Stimulated activated CD8-positive, alpha-beta memory T cell treated with anti-CD3 and anti-CD28 coated beads, Interleukin-15, amount 100 ng/mL, for 24 hours (primary cell): ENCODE results near the gene KMT5C.

Experiments
- DNase-seq: peaks from one replicate; pipeline ENCODE4 v3.0.0-alpha.2; 2020; ENCODE audit warnings: low read depth

The KMT5C gene

DNA sequence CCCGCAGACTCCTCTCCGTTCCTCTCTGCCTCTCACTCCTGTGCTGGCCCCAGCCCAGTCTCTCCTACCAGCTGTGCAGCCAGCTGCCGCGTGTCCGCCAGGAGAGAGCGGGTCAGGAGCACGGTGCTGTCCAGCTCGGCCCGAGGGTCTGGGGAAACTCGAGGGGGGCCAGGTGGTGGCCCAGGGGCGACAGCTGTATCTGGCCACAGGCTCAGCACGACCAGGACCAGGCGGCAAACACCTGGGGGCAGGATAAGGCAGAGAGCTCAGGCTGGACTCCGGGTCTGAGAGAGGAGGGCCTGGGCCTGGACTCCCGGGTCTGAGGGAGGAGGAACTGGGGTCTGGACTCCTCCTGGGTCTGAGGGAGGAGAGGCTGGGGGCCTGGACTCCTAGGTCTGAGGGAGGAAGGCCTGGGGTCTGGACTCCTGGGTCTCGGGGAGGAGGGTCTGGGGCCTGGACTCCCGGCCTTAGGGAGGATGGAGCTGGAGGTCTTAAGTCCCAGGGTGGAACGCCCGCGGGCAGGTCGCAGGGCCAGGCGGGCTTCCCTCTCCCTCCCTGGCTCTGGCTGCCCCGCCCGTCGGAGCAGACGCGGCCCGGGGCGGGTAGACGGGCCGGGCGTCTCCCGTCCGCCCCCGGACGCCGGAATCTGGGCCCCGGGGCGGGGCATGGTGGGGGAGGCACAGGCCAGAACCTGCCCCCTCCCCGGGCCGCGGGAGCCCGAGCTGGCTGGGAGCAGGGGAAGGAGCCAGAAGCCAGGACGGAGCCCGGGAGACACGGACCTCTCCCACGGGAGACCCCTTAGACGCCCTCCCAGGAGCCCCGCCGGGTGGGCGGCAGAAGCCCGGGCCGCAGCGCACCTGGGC is 29.3 kb downstream of the KMT5C start:
- no peak for DNase-seq

DNA sequence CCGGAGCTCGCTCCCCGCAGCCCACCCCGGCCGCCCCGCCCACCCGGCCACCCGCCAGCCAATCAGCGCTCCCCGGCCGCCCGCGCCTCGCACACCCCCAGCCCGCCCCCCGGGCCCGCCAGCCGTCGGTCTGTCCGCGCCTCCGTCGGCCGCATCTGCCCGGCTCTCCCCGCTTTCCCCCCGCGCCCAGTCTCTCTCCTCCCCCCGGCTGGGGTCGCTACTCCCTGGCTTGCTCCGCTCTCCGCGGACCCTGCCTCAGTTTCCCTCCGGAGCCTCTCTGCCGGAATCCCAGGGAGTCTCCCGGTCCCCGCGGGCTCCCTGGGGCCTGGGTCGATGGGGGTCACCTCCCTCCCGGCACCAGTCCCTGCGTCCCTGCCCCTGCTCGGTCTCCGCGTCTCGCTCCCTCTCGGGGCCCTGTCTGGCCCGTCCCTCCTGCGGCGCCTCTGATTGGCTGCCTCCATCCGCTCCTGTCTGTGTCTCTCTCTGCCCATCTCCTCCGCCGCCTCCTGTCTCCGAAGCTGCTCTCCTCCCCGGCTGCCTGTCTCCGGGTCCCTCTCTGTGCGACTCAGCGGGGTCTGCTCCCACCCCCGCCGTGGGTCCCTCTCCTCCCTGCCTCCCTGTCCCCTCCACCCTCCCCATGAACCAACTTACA is 30.1 kb downstream of the KMT5C start:
- DNase-seq = no peak

DNA sequence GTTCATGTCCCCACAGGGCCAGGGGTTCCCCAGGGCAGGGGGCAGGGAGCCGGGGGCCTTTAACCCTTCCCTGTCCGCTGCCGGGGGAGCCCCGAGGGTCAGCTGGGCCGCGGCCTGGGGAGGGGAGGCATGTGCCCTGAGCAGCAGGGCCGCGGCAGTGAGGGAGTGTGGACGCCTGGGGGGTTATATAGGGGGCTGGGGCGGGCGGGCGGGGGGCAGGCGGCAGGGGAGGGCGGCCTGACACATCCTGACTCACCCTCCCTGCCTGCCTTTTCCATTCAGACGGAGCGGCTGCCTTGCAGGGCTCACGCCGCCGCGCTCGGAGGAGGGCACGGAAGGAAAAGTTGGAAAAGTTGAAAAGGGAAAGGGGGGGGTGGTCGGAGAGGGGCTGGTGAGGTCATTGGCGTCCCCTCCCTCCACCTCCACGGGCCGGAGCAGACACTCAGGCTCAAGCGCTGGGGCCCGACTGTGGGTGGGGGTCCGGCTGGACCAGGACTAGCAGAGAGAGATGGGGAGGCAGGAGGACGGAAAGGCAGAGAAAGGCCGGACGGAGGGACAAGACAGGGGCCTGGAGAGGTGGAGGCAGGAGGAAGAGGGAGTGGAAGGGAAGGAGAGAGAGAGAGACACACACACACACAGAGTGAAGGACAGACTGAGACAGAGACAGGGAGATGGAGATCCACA is 30.8 kb downstream of the KMT5C start, which contains the start of gene IL11:
IL11 (minus strand) TSS at position 159 of the 684 bp plus-strand sequence; CDS start at position 6, 153 bp downstream.
- DNase-seq = no peak

DNA sequence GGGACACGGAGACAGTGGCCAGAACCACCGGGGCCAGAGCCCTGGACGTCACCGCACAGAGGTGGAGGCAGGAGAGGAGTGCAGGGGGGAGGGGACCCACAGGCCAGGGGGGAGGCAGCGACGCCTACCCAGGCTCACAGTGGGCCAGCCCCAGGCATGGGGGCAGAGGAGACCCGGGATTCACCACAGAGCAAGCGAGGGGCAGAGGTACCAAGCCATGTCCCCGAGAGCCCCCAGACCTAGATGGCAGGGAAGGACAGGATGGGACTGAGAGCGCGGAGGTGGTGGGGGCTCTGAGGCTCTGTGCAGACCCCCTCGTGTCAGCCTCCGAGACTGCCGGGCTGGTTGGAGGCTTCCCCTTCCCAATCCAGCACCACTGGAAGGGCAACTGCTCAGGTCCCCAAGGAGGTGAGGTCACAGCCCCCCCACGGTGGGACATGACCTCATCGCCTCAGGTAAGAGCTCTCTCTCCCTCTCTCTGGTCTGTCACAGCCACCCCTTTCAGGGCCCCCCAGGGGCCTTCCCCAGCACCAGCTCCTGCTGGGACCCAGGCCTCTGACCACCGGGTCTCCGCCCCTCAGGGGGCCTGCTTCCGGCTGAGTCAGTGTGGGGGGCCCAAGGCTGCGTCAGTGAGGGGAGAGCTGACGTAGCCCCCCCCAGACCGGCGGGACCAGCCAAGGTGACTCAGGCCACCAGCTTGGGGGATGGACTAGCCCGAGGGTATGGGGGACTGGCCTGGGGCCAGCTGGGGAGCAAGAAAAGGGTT is 32.8 kb downstream of the KMT5C start:
- no peak for DNase-seq

DNA sequence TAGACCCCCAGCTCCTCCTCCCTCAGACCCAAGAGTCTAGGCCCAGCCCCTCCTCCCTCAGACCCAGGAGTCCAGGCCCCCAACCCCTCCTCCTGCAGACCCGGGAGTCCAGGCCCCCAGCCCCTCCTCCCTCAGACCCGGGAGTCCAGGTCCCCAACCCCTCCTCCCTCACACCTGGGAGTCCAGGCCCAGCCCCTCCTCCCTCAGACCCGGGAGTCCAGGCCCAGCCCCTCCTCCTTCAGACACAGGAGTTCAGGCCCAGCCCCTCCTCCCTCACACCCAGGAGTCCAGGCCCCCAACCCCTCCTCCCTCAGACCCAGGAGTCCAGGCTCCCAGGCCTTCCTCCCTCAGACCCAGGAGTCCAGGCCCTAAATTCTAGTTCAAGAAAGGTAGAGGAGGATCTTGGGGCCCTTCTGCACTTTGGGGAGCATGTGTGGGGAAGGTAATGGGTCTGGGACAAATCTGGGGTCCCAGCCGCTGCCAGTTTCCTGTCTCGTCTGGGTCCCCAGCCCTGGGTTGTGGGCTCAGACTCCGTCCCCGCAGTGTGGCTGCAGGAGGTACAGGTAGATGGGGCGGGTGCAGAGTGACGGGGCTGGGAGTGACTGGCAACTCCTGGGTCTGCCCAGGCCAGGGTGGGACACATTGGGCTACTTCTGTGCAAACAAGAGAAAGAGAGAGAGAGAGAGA is 33.8 kb downstream of the KMT5C start:
- DNase-seq = no peak

DNA sequence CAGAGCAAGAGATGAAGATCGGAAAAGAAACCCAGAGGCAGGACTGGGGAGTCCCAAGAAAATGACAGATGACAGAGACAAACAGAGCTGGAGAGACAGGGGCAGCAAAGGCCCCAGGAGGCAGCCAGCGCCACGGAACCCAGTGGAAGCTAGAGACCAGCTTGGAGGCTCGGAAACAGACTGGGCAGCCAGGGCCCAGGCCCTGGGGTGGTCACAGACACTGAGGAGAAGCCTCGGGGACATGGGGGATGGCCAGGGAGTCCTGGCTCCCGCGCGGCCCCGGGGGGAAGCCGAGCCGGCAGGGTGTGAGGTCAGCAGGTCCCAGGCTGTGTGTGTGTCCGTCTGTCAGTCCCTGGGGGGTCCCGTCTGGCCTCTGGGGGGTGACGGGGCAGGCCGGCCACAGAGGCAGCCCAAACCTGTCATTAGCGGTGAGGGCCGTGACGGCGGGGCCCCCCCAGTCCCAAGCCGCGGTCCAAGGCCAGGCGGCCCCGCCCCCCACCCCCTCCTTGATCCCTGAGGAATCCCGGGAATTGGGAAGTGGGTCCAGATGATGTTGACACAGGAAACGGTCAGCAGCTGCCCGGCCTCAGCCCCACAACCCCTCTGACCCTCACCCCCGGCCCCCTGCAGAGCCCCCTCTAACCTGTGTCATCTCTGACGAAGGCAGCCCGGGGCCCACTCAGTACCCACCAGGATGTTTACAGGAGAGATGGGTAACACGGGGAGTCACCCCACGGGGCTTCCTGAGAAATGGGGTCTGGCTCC is 34.5 kb downstream of the KMT5C start:
- no peak for DNase-seq

DNA sequence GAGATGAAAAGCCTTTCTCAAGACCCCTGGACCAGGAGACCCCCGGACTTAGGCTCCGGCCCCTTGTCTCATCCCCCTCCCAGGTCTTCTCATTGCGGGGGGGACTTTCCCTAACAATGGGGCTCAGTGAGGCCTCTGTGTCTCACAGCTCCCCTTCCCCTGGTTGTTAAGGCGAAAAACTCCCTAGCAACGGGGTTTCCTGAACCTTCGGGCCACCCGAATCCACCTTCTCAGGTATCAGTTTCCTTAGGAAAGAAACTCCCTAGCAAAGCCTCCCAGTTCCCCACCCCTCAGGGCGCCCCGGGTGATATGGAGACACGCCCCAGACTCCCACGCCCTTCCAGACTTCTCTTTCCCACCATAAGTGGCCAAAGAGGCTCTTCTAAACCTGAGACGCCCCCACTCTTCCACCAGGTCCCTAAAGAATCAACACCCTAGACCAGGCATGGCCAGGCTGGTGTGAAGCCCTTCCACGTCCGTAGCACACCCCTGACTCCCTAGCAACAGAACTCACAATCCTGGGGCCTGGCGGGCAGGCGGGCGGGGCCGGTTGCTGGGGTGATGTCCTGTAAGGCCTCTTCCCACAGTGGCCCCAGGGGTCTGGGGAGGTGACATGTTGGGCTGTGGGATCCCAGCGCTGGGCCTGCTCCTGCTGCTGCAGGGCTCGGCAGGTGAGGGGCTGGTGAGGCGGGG is 36.7 kb downstream of the KMT5C start, which contains the start of gene TMEM190:
TMEM190 (plus strand) TSS at position 586 of the 693 bp plus-strand sequence; CDS start at position 614, 28 bp downstream.
- no peak for DNase-seq

DNA sequence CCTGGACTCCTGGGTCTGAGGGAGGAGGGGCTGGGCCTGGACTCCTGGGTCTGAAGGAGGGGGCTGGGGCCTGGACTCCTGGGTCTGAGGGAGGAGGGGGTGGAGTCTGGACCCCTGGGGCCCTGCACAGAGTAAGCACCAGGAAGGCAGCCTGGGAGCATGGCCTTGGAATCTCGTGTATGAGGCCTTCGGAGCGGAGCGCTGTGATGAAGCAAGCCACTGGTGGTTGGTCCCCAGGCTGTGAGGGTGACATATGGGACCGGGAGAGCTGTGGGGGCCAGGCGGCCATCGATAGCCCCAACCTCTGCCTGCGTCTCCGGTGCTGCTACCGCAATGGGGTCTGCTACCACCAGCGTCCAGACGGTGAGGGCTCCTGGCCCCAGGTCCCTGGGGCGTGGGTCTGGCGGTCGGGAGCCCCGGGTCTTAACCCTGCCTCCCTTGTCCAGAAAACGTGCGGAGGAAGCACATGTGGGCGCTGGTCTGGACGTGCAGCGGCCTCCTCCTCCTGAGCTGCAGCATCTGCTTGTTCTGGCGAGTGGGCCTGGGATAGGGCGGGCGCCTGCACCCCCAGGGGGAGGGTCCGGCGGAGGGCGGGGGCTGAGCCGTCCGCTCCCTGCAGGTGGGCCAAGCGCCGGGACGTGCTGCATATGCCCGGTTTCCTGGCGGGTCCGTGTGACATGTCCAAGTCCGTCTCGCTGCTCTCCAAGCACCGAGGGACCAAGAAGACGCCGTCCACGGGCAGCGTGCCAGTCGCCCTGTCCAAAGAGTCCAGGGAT is 37.9 kb downstream of the KMT5C start:
- no peak for DNase-seq

DNA sequence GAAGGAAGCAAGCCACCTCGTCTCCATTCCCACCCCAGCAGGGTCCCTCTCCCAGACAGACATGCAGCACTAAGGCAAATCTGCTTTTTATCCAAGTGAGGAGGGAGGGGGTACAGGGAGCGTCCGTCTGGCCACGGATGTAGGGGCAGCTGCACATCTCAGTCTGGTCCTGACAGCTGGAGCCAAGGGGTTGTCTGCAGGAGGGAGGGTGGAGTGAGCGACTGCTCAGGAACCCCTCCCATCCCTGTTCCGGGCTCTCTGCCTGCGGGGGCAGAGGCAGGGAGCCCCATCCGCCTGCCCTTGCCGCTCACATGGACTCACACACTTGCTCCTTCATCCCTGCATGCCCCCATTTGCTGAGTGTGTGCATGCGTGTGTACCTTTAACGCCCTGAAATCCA is 39.5 kb downstream of the KMT5C start:
- DNase-seq = no peak

DNA sequence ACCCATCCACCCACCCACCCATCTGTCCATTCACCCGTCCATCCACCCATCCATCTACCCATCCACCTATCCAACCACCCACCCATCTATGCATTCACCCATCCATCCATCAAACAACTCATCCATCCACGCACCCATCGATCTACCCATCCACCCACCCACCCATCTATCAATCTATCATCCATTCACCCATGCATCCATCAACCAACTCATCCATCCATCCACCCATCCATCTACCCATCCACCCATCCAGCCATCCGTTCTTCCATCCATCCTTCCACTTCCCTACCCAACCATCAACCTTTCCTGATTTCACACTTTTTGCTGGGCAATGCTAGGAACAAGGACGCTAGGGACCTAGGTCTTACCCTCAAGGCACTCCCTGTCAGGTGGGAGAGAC is 42.3 kb downstream of the KMT5C start:
- DNase-seq = no peak

DNA sequence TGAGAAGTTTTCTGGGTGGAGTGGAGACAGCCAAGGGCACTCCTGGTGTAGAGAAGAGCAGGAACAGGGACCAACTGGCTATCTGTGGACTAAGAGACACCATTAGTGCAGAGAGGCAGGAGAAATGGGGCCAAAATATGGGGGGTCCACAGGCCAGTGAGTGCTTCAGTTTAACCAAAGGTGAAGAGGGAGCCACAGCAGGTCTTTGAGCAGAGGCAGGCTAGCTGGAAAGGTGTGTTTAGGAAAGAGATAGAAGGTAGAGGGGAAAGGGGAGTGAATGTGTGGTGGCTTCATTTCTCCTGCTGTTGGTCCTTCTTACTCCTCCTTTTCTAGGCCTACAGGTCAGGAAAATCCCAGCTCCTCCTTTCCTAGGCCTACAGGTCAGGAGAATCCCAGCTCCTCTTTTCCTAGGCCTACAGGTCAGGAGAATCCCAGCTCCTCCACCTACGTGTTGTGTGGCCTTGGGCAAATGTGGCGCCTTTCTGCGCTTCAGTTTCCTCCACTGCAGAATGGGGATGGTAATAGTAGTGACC is 42.9 kb downstream of the KMT5C start:
- DNase-seq = no peak

DNA sequence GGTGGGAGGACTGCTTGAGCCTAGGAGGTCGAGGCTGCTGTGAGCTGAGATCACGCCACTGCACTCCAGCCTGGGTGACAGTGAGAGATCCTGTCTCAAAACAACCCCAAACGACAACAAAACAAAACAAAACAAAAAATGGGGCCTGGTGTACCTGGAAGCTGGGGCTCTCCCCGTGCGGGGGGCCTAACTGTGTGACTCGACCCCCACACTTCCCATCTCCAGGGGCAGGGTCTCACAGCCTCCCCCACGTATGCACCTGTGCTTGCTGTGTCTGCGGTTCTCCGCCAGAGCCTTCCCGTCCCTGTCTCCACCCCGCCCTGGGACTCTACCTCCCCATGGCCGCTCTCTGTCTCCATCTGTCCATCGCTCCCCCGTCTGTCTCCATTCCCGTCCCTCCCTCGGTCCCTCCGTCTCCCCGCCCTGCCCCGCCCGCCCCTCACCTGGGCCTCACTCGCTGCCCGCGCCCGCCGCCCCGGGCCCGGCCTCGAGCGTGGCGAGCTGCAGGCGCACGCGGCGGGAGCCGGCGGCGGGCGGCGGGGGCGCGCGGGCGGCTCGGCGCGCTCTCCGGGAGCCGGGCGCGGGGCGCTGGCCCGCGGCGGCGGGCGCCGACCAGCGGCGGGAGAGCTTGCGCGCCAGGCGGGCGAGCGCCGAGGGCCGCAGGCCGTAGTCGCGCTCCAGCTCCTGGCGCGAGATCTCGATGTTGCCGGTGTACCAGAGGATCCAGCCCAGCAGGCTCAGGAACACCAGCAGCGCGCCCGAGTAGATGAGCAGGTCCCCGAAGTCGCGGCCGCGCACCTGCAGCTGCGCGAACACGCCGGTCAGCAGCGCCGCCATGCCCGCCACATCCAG is 43.8 kb downstream of the KMT5C start:
- no peak for DNase-seq

DNA sequence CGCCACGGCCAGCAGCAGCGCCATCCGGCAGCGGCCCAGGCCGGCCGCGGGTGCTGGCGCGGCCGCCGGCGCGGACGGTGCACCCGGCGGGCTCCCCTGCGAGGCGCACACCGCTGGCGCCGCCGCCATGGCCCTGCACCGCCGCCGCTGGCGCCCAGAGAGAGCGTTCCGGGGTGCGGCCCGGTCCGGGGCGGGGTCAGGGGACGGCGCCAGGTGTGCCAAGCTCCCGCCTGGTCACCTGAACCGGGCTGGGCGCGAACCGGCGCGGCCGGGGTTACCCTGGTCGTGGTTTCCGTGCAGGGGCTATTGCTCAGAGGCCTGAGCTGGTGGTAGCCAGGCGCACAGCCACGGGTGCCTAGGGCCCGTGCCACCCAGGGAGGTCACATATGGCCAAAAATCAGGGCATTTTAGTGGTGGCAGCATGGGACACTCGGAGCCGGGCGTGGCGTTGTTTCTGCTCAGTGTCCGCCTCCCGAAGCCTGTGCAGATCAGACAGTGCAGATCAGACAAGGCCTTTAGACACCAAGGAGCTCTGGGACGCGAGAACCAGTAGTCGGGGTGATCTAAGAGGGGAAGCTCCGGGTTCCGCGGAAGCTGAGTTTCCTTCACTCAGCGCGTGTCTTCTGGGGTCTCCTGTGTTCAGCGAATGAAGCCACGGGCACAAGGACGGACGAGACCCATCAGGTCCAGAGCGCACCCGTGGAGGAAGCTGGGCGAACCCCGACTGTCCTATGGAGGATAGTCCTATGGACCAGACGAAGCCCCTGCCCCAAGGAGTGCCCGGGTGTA is 44.6 kb downstream of the KMT5C start, which contains the start of gene TMEM238:
TMEM238 (minus strand) TSS at position 162 of the 789 bp plus-strand sequence; CDS start at position 129, 33 bp downstream.
- DNase-seq = no peak

DNA sequence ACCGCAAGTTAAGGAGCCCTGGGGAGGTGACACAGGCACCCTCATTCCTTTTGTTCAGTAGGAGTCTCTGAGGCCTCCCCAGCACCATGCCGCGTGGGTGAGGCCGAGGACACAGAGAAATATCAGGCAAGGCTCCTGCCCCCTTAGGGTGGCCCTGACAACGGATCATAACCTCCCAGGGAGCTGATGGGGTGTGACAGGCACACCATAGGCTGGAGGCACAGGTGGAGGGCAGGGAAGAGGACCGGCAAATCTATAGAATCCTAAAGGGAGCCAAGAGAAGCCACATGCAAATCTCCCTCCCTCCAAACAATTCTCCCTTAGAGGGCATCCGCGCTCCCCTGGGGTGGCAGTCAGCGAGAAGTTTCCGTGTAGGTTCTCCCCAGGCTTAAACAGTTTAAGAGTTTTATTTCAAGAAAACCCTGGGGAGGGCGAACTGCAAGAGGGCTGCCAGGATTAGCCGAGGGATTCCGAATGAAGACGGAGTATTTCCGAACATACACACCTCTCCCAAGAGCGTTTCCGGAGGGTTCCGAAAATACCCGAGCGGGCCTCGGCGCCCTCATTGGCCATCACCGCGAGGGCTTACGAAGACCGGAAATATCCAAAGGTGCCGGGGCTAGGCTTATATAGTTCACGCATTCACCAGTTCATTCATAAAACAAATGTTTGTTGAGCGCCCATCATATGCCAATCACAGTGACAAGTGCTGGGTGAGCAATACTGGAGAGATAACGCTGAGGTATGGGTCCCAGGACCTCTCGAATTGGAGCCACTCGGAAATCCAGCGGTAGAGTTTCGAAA is 45.4 kb downstream of the KMT5C start:
- peak; percentile 77 for DNase-seq

DNA sequence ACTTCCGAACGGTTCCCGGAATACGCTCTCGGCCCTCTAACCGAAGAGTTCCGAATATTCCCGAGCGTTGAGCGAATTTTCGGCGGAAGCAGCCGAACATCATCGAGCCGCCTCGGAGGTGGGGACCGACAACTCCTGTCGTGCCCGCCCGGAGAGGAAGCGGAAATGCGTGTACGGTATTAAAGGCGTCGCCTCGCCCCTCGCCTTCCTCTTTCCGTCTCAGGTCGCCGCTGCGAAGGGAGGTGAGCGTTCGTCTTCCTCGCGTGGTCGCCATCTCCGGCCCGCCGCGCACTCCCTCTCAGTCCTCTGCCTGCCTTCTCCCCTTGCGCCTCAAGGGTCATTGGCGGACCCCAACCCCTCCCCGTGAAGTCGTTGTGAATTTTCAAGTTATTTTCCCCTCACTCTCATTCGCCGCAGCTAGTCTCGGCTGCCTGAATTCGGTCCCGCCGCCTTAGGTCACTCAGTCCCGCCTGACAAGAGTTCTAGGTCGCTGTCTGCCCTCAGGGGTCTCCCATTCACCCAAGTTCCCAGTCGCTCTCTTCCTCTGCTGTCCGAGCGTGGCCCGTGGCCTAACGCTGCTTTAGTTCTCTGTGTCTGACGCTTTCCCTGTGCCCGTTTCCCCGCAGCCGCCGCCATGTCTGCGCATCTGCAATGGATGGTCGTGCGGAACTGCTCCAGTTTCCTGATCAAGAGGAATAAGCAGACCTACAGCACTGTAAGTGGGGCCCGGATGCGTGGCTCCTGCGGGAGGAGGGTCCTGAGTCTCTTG is 46.2 kb downstream of the KMT5C start, which contains the start of gene RPL28:
RPL28 (plus strand) TSS at position 209 of the 769 bp plus-strand sequence; CDS start at position 635, 426 bp downstream.
- DNase-seq = peak; percentile 90
